Measurements from ENCODE around the gene LZTS2.

LZTS2 gene

DNA sequence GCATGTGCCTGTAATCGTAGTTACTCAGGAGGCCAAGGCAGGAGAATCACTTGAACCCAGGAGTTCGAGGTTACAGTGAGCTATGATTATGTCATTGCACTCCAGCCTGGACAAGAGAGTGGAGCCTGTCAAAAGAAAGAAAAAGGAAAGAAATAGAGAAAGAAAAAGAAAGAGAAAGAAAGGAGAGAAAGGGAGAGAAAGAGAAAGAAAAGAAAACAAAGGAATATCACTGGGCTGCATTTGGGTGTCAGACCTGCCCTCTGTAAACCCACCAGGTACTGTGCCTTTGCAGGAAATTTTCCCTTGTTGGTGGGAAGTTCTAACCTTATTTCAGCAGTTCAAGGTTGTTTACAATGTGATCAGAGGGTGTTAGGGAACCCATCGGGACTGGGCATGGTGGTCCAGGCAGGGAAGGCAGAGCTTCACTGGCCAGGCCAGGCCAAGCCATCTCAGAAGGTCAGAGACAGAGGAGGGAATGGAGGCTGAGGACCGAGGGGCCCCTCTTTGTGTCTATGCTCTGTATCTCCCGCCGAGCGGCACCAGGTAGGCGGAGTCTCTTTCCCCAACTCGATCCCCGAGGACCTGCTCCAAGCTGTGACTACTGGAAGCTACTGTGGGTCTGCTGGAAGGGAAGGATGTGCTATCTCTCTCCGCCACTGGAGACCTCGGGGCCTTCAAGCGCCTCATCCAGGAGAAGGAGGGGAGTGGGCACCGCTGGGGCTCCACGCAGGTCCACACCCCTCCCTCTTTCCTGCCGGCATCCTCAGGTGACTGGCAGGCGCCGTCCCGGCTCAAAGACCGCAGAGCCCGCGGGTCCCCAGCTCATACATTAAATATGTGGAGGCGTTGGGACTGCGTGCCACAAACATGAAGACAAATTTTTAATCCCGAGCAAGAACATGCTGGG, 47.0 kb downstream of the LZTS2 start:
- no peak overlapping the region for H3K4me3 ChIP-seq
- no peak overlapping the region for H3K27ac ChIP-seq
- TF ChIP-seq, protein P1, sequence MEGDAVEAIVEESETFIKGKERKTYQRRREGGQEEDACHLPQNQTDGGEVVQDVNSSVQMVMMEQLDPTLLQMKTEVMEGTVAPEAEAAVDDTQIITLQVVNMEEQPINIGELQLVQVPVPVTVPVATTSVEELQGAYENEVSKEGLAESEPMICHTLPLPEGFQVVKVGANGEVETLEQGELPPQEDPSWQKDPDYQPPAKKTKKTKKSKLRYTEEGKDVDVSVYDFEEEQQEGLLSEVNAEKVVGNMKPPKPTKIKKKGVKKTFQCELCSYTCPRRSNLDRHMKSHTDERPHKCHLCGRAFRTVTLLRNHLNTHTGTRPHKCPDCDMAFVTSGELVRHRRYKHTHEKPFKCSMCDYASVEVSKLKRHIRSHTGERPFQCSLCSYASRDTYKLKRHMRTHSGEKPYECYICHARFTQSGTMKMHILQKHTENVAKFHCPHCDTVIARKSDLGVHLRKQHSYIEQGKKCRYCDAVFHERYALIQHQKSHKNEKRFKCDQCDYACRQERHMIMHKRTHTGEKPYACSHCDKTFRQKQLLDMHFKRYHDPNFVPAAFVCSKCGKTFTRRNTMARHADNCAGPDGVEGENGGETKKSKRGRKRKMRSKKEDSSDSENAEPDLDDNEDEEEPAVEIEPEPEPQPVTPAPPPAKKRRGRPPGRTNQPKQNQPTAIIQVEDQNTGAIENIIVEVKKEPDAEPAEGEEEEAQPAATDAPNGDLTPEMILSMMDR (IDR thresholded peaks at IDR 0.05): no peak
- DNase-seq (ENCODE audit: low spot score): no peak

DNA sequence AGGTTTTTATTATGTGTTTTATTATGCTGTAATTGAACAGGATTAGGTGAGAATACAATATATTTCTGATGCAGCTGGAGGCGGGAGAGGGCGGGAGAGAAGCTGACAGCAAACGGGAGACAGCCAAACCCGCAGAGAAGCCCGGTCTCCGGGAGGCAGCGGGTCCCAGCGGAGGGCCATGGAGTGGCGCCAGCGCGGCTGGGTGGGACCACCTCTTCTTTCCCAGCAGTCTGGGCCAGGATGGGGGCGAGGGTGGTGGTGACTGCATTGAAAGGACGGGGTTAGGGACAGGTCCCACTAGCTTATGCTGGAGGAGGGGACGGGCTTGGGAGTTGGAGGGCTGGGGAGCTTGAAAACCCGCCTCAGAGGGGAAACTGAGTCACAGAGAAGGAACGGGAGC, 47.7 kb downstream of the LZTS2 start:
- no peak for DNase-seq (ENCODE audit: low spot score)
- Histone ChIP-seq H3K27ac (no peak overlapping the region), H3K4me3 (no peak overlapping the region)
- TF ChIP-seq, protein P1 (IDR thresholded peaks at IDR 0.05): no peak

DNA sequence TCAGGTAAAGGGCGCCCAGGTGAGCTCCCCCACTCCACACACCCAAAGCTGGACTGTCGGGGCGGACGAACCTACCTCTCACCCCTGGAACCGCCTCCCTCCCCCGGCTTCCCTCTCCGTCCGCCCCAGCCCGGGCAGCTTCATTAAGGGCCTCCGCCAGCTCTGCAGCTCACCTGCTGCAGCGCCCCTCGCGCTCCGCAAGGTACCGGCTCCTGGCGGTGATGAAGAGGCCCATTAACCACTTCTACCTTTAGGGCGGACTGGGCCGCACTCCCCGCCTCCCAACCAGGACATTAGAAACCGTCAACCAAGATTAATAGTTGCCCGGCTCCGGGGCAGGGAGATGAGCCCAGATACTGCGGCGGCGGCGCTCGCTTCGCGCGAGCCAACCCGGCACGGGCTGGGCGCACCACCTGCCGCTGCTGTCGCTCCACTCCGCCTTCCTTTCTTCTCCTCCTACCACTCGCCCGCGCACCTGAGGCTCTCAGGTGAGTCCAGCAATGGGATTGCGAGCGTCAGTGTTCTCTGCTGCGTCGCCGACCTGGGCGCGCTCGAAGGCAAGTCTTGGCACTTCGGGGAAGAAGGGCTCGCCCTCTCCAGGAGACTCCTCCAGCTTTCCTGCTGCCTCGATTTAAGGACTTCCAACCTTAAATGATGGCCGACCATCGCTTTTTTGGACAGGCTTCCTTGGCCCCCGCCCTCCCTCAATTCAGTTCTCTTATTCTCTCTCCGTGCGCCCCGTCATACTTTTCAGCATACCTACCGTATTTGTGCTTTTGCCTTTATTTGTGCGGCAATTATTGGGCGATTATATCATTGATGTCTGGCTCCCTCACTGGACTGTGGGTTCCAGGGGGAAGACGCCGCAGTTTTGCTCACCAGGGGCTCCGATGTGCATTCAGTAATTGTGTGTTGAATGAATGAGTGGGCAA, 48.6 kb downstream of the LZTS2 start:
- H3K4me3 ChIP-seq: no peak overlapping the region
- DNase-seq (ENCODE audit: low spot score): no peak
- no peak overlapping the region for H3K27ac ChIP-seq
- TF ChIP-seq, protein P1 (IDR thresholded peaks at IDR 0.05): no peak

DNA sequence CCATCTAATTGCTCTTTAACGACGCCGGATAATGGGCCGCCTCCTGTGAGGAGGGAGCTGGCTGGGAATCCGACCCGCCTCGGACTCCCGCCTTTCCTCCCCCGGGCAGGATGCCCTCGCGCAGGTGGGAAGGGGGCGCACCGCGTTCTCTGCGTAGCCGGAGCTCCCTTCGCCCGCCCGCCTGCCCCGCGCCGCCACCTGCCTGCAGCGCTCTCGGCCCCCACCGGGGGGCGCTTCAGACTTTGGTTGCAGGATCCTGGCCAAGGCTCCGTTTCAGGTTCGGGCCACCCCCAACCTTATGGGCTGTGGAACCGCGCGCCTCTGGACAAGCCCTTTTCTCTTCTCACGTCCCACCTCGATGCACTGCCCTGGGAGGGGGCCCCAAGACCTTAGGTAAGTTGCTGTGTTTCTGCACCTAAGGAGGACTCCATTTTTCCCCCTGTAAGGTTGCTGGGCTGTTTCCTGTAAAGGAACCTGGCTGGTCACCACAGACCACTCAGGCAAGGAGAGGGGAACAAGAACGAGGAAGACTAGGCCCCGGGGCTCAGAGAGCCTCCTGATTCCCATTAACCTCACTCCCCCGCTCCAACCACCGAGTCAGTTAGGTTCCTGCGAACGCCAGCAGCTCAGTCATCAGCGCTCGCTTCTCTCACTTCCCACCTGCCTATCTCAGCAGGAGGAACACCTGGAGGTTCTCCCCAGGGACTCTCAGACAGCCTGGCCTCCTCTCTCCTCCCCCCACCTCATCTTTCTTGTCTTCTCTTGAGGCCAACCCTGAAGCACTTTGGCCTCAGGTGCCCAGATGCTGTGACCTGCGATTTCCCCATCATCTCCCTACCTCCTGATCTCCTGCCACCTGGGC, 50.8 kb downstream of the LZTS2 start:
- no peak overlapping the region for H3K27ac ChIP-seq
- TF ChIP-seq, protein P1 (IDR thresholded peaks at IDR 0.05): peak; percentile 80
- no peak for DNase-seq (ENCODE audit: low spot score)
- peak overlapping the region; percentile 44 for H3K4me3 ChIP-seq

DNA sequence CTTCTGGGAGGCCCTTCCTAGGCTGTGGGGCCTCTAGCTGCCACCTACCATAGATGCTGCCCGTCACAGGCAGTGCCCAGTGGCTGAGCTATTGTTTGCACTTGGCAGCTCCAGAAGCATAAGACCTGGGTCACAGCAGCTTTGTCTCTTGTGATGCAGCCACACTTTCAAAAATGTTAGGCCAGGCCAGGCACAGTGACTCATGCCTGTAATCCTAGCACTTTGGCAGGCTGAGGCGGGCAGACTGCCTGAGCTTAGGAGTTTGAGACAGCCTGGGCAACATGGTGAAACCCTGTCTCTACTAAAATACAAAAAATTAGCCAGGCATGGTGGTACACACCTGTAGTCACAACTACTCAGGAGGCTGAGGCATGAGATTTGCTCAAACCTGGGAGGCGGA, 52.7 kb downstream of the LZTS2 start:
- TF ChIP-seq, protein P1 (IDR thresholded peaks at IDR 0.05): no peak
- Histone ChIP-seq H3K27ac (no peak overlapping the region), H3K4me3 (no peak overlapping the region)
- no peak for DNase-seq (ENCODE audit: low spot score)

DNA sequence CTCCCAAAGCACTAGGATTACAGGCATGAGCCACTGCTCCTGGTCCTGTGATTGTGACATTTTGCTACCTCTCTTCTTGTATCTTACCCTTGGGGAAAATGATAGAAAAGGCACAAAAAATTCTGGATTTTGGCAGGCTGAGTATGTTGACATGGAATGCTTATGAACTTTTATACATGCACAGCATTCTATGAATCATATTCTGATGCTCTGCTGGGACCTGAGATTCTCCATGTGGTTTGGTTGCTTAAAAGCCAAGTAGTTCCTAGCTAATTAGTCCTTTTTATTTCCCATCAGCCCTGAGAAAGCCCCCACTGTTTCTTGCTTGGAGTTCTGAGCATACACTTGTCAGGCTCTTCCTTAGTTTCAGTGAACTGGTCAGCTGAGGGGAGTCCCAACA, 53.9 kb downstream of the LZTS2 start:
- Histone ChIP-seq H3K4me3 (no peak overlapping the region), H3K27ac (no peak overlapping the region)
- no peak for DNase-seq (ENCODE audit: low spot score)
- TF ChIP-seq, protein P1 (IDR thresholded peaks at IDR 0.05): no peak

Measured in coronary artery (tissue), 2 donors.